Bronchial epithelial cell (primary cell): ENCODE measurements around the gene LEP. TPM values are rescaled to one million over a fixed set of nuclear protein-coding genes. Genes with fewer than 3 reads are reported as not detected.

ENCODE experiments used
- DNase-seq: peaks from one replicate; pipeline ENCODE4 v3.0.0-alpha.2; 2010; ENCODE audit warnings: low read depth
- FAIRE-seq: peaks from 2 replicates; lab custom pipeline; 2011; peaks lifted over from hg19 to GRCh38; lab: Jason Lieb, UNC
- H3K27me3 ChIP-seq: 2 replicates; pipeline ENCODE4 v1.5.1; 2011; ENCODE audit warnings: low read length; ENCODE audit not compliant: control insufficient read depth, insufficient read depth
- H3K36me3 ChIP-seq: 2 replicates; pipeline ENCODE4 v1.5.1; 2011; ENCODE audit warnings: low read length; ENCODE audit not compliant: control insufficient read depth, insufficient read depth
- H3K4me3 ChIP-seq: 2 replicates; pipeline ENCODE4 v1.5.1; 2011; ENCODE audit warnings: mild to moderate bottlenecking, low read depth, low read length, control low read depth
- total RNA-seq: library from RNA; depleted of rRNA; stranded (reverse); fragments of >200 nt; gene quantifications from 2 replicates; pipeline ENCODE4 v1.2.1, GENCODE V29; 2014
- TF ChIP-seq, protein P1 (sequence below): IDR thresholded peaks from 2 replicates; pipeline ENCODE4 v1.5.1; 2011; ENCODE audit warnings: mild to moderate bottlenecking, moderate library complexity, low read length, control low read depth, inconsistent platforms; ENCODE audit not compliant: insufficient read depth, severe bottlenecking

The LEP gene
- total RNA-seq, 1 donor from 2014 or later, result under 0.01 TPM

DNA sequence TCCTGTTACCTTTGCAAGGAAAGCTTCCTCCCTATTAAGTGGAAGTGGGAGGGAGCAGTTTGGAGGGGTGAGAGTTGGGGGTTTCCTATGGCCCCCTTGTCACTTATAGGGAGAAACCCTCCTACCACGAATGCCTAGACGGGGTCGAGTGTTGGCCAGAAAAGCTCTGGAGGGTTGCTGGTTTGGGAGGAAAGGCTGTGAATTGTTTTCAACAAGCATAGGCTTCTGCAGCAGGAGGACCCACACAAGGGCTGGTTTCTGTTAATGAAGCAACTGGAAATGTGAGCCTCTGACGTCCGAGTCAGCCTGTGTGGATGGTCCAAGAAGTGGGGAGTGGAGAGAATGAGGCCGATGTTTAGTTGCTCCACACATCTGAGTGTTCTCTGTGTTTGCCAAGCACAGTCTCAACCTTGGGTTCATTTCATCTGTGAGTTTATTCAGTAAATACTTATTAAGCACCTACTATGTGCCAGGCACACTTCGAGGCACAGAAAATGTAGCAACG, 37.3 kb upstream of the LEP start:
- TF ChIP-seq, protein P1, sequence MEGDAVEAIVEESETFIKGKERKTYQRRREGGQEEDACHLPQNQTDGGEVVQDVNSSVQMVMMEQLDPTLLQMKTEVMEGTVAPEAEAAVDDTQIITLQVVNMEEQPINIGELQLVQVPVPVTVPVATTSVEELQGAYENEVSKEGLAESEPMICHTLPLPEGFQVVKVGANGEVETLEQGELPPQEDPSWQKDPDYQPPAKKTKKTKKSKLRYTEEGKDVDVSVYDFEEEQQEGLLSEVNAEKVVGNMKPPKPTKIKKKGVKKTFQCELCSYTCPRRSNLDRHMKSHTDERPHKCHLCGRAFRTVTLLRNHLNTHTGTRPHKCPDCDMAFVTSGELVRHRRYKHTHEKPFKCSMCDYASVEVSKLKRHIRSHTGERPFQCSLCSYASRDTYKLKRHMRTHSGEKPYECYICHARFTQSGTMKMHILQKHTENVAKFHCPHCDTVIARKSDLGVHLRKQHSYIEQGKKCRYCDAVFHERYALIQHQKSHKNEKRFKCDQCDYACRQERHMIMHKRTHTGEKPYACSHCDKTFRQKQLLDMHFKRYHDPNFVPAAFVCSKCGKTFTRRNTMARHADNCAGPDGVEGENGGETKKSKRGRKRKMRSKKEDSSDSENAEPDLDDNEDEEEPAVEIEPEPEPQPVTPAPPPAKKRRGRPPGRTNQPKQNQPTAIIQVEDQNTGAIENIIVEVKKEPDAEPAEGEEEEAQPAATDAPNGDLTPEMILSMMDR, result no peak
- Histone ChIP-seq H3K4me3 (no peak overlapping the region), H3K36me3 (no peaks in the 10 kb centered on the region), H3K27me3 (peaks cover 43% of the 10 kb centered on the region)
- DNase-seq (no peak), FAIRE-seq (no peak)

DNA sequence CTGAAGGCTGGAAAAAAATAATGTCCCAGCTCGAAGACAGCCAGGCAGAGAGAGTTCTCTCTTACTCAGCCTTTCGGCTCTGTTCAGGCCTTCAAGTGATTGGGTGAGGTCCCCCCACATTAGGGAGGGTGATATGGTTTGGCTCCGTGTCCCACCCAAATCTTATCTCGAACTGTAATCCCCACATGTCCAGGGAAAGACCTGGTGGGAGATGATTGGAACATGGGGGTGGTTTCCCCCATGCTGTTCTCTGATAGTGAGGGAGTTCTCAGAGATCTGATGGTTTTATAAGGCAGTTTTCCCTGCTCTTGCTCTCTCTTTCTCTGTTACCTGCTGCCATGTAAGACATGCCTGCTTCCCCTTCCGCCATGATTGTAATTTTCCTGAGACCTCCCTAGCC, 36.6 kb upstream of the LEP start:
- Histone ChIP-seq H3K4me3 (no peak overlapping the region), H3K36me3 (no peaks in the 10 kb centered on the region), H3K27me3 (peaks cover 43% of the 10 kb centered on the region)
- TF ChIP-seq, protein P1, result no peak
- FAIRE-seq (no peak), DNase-seq (no peak)

DNA sequence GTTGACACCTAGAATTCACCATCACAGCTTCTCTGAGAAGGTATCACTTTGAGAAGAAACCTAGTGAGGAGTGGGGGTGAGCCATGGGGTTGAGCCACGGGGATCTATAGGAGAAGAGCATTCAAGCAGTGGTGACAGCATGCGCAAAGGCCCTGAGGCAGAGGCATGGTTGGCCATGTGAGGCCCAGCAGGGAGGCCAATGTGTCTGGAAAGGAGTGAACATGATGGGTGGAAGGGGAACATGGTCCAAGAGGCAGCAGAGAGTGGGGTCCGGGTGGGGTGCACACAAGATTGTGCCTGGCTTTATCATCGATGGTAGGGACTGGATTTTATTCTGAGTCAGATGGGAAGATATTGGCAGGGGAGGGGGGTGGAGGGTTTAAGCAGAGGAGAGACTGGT, 36.0 kb upstream of the LEP start:
- no peaks in the 10 kb centered on the region for H3K36me3 ChIP-seq
- TF ChIP-seq, protein P1, result no peak
- DNase-seq (no peak), FAIRE-seq (no peak)
- H3K4me3 ChIP-seq, result no peak overlapping the region
- H3K27me3 ChIP-seq, result peaks cover 43% of the 10 kb centered on the region

DNA sequence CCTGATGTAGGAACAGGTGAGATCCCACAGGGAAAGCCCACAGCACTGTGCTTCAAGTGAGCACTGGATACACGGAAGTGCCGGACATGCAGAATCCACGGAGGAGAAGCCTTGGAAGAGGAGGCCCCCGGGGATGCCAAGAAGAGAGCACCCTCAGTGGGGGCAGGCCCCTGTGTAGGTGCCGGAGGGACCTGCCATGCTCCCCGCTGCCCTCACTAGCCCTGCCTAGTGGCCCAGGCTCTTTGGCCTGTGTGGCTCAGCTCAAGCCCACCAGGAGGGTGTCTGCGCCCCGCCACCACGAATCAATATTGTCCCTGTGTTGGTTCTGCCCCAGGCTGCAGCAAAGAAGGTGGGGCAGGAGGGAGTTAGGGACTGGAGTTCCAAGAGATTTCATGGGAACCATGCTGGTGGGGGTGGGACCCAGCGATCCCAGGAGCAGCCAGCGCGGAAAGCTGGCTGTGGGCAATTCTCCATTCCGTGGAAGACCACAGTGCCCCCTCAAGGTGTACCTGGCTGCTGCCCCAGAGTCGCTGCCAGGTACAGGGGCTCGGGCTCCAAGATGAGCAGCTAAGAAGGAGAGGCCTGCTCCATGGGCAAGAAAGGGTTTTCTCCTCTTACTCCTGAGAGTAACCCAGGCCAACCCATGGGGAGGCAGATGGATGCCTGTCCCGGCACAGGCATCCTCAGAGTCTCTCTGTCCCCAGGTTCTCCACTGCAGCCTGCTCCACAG, 34.9 kb upstream of the LEP start:
- H3K27me3 ChIP-seq, result peaks cover 37% of the 10 kb centered on the region
- FAIRE-seq (no peak), DNase-seq (no peak)
- no peak overlapping the region for H3K4me3 ChIP-seq
- TF ChIP-seq, protein P1, result no peak
- no peaks in the 10 kb centered on the region for H3K36me3 ChIP-seq

DNA sequence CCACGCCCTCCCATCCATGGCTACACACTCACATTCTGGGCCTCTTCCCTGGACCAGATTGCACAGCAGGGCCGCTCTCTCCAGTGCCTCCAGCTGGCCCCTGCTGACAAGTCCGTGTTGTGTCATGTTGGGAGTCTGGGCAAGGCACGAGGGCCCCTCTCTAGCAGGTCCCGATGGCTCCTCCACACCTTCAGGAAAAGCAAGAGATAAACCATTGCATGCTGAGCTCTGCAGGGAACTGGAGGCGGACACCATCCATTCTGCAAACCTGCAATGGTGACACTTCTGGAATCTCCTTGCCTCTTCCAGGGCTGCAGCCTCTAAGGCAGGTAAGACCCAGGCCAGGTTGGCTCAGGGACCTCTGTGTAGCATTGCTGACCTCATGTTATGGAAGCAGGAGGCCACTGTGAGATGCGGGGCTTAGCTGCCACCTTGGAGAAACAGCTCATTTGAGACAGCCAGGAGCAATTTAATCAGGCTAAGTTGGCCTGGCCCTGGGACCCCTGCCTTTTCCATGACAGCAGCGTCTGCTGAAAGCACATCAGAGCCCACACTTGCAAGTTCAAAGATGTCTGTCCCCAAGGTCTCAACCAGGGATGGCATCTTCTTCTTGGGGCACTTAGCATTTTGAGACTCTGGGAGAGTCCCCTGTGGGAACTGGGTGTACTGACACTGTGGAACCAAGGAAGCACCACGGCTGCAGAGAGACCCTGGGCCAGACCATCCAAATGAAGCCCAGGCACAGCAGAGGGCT, 34.2 kb upstream of the LEP start:
- TF ChIP-seq, protein P1, result no peak
- no peak for FAIRE-seq
- no peak overlapping the region for H3K4me3 ChIP-seq
- H3K27me3 ChIP-seq, result peaks cover 29% of the 10 kb centered on the region
- no peaks in the 10 kb centered on the region for H3K36me3 ChIP-seq
- no peak for DNase-seq
